Esophagus (tissue), 2 donors: ENCODE data around the gene OLFM4. TPM values are rescaled to one million over a fixed set of nuclear protein-coding genes. Genes with fewer than 3 reads are reported as not detected.

Experiments
- H3K27ac ChIP-seq, 2 donors: one replicate each; pipeline ENCODE4 v1.5.1; 2013; ENCODE audit warnings: low read depth in 2 of 2, mild to moderate bottlenecking in 2 of 2, inconsistent platforms in 1 of 2, low read length in 1 of 2, moderate library complexity in 1 of 2
- H3K27me3 ChIP-seq, 2 donors: one replicate each; pipeline ENCODE4 v1.6.1; 2013; ENCODE audit warnings: low read length in 2 of 2, control low read depth in 1 of 2, mild to moderate bottlenecking in 1 of 2; ENCODE audit not compliant: insufficient read depth in 2 of 2, control insufficient read depth in 1 of 2
- H3K36me3 ChIP-seq, 2 donors: one replicate each; pipeline ENCODE4 v1.6.1; 2013; ENCODE audit warnings: low read length in 1 of 2; ENCODE audit not compliant: control insufficient read depth in 2 of 2, insufficient read depth in 2 of 2
- H3K4me1 ChIP-seq, 2 donors: one replicate each; pipeline ENCODE4 v1.6.1; 2013; ENCODE audit warnings: low read length in 1 of 2; ENCODE audit not compliant: control insufficient read depth in 2 of 2, insufficient read depth in 2 of 2
- H3K4me3 ChIP-seq, 2 donors: one replicate each; pipeline ENCODE4 v1.5.1; 2013; ENCODE audit warnings: low read length in 2 of 2, mild to moderate bottlenecking in 2 of 2, low read depth in 1 of 2, moderate library complexity in 1 of 2
- H3K9me3 ChIP-seq, 2 donors: one replicate each; pipeline ENCODE4 v1.6.1; 2013; ENCODE audit warnings: mild to moderate bottlenecking in 2 of 2, low read depth in 1 of 2, low read length in 1 of 2, moderate library complexity in 1 of 2; ENCODE audit not compliant: control insufficient read depth in 2 of 2, insufficient read depth in 1 of 2
- WGBS, 2 donors: extraction: QIAGEN DNeasy Blood & Tissue Kit; methylation state at CpG; one replicate each; pipeline ENCODE4 v1.1.7; 2013; 5-methylcytosine and 5-hydroxymethylcytosine counted together
- polyA plus RNA-seq, 2 donors: library from polyadenylated mRNA; stranded (reverse); fragments of 200-250 nt; gene quantifications; one replicate each; pipeline ENCODE4 v1.2.3, GENCODE V29; 2013
- donor health status: healthy with polysubstance abuse.
- donor health status: Bipolar disorder and iron deficiency.

OLFM4 gene
- polyA plus RNA-seq, 2 donors, result 0.05 to 1.3 TPM

- peaks cover 0 to 5% of the 10 kb centered on the region in 2 donors for H3K4me1 ChIP-seq
These were observed 30.4 kb upstream of the OLFM4 start for GRCh38 chr13:52997951-52998876.

GRCh38 chr13:52999093-52999696 is 29.4 kb upstream of the OLFM4 start:
- Histone ChIP-seq H3K4me3 (no peak overlapping the region), H3K4me1 (peaks cover 0 to 5% of the 10 kb centered on the region in 2 donors), H3K27ac (peak overlapping the region; percentile 37 to 81), H3K9me3 (no peaks in the 10 kb centered on the region), H3K27me3 (no peaks in the 10 kb centered on the region), H3K36me3 (no peaks in the 10 kb centered on the region)
- 37 to 41% methylated on average over 4 of the region's 4 CpGs for WGBS, 2 donors

More at GRCh38 chr13:52997951-52998876, 30.4 kb upstream of the OLFM4 start:
- H3K4me3 ChIP-seq, result no peak overlapping the region
- peak overlapping the region; percentile 77 to 81 for H3K27ac ChIP-seq
- 74 to 77% methylated on average over 5 of the region's 5 CpGs for WGBS, 2 donors
- H3K27me3 ChIP-seq, result no peaks in the 10 kb centered on the region
- H3K36me3 ChIP-seq, result no peaks in the 10 kb centered on the region
- H3K9me3 ChIP-seq, result no peaks in the 10 kb centered on the region

- Histone ChIP-seq H3K27me3 (no peaks in the 10 kb centered on the region), H3K9me3 (no peaks in the 10 kb centered on the region), H3K4me3 (no peak overlapping the region), H3K27ac (peak overlapping the region; percentile 52 to 66), H3K4me1 (peaks cover 0 to 5% of the 10 kb centered on the region in 2 donors), H3K36me3 (no peaks in the 10 kb centered on the region)
- 77 to 81% methylated on average over 4 of the region's 4 CpGs for WGBS, 2 donors
These were observed 27.0 kb upstream of the OLFM4 start for GRCh38 chr13:53001444-53002225.

- no peak overlapping the region for H3K27ac ChIP-seq
- H3K36me3 ChIP-seq, result no peaks in the 10 kb centered on the region
- no peaks in the 10 kb centered on the region for H3K9me3 ChIP-seq
- peaks cover 0 to 5% of the 10 kb centered on the region in 2 donors for H3K4me1 ChIP-seq
- H3K4me3 ChIP-seq, result no peak overlapping the region
- WGBS, 2 donors, result 77 to 87% methylated on average over 2 of the region's 2 CpGs
- H3K27me3 ChIP-seq, result no peaks in the 10 kb centered on the region
These were observed 24.0 kb upstream of the OLFM4 start for GRCh38 chr13:53004573-53004972.

- no peak overlapping the region for H3K27ac ChIP-seq
- H3K4me3 ChIP-seq, result no peak overlapping the region
- H3K9me3 ChIP-seq, result no peaks in the 10 kb centered on the region
- 92 to 93% methylated on average over 12 of the region's 12 CpGs for WGBS, 2 donors
- no peaks in the 10 kb centered on the region for H3K27me3 ChIP-seq
- H3K36me3 ChIP-seq, result no peaks in the 10 kb centered on the region
- H3K4me1 ChIP-seq, result peaks cover 0 to 7% of the 10 kb centered on the region in 2 donors
These were observed 23.0 kb upstream of the OLFM4 start for GRCh38 chr13:53005626-53006025.

GRCh38 chr13:53007872-53008271 is 20.7 kb upstream of the OLFM4 start:
- no peaks in the 10 kb centered on the region for H3K36me3 ChIP-seq
- no peak overlapping the region for H3K4me3 ChIP-seq
- H3K27ac ChIP-seq, result no peak overlapping the region
- H3K4me1 ChIP-seq, result peaks cover 0 to 3% of the 10 kb centered on the region in 2 donors
- H3K27me3 ChIP-seq, result no peaks in the 10 kb centered on the region
- H3K9me3 ChIP-seq, result no peaks in the 10 kb centered on the region
- 31 to 48% methylated on average over 3 of the region's 3 CpGs for WGBS, 2 donors

- Histone ChIP-seq H3K27ac (peak overlapping the region; percentile 29 to 70), H3K4me3 (no peak overlapping the region), H3K9me3 (no peaks in the 10 kb centered on the region), H3K36me3 (no peaks in the 10 kb centered on the region), H3K4me1 (peaks cover 0 to 8% of the 10 kb centered on the region in 2 donors), H3K27me3 (no peaks in the 10 kb centered on the region)
- WGBS, 2 donors, result 38 to 51% methylated on average over 7 of the region's 7 CpGs
These were observed 18.1 kb upstream of the OLFM4 start for GRCh38 chr13:53010374-53011105.

- 68 to 79% methylated on average over 3 of the region's 3 CpGs for WGBS, 2 donors
- H3K4me3 ChIP-seq, result no peak overlapping the region
- no peak overlapping the region for H3K27ac ChIP-seq
- H3K4me1 ChIP-seq, result peaks cover 0 to 8% of the 10 kb centered on the region in 2 donors
- H3K36me3 ChIP-seq, result no peaks in the 10 kb centered on the region
- no peaks in the 10 kb centered on the region for H3K27me3 ChIP-seq
- peaks cover 0 to 6% of the 10 kb centered on the region in 2 donors for H3K9me3 ChIP-seq
These were observed 15.9 kb upstream of the OLFM4 start for GRCh38 chr13:53012707-53013106.

GRCh38 chr13:53013113-53013512 is 15.5 kb upstream of the OLFM4 start:
- H3K4me3 ChIP-seq, result no peak overlapping the region
- WGBS, 2 donors, result 83 to 84% methylated on average over 5 of the region's 5 CpGs
- no peaks in the 10 kb centered on the region for H3K36me3 ChIP-seq

More at GRCh38 chr13:53013113-53013512, 15.5 kb upstream of the OLFM4 start:
- peaks cover 0 to 6% of the 10 kb centered on the region in 2 donors for H3K9me3 ChIP-seq
- H3K27ac ChIP-seq, result no peak overlapping the region
- H3K4me1 ChIP-seq, result peaks cover 0 to 8% of the 10 kb centered on the region in 2 donors
- H3K27me3 ChIP-seq, result no peaks in the 10 kb centered on the region
